K562 treated with DMSO at 1 percent for 24 hours (cell line): ENCODE measurements around the gene ZCWPW2. TPM values are rescaled to one million over a fixed set of nuclear protein-coding genes. Genes with fewer than 3 reads are reported as not detected.

ENCODE experiments used
- total RNA-seq: library from RNA; unstranded; fragments of 300-600 nt; gene quantifications from 2 replicates; pipeline ENCODE4 v1.2.3, GENCODE V29; 2022; ENCODE audit warnings: low read depth; ENCODE audit not compliant: insufficient read depth

Gene ZCWPW2, protein sequence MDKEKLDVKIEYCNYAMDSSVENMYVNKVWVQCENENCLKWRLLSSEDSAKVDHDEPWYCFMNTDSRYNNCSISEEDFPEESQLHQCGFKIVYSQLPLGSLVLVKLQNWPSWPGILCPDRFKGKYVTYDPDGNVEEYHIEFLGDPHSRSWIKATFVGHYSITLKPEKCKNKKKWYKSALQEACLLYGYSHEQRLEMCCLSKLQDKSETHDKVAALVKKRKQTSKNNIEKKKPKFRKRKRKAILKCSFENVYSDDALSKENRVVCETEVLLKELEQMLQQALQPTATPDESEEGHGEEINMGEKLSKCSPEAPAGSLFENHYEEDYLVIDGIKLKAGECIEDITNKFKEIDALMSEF
- total RNA-seq = not detected in 2 replicates

DNA sequence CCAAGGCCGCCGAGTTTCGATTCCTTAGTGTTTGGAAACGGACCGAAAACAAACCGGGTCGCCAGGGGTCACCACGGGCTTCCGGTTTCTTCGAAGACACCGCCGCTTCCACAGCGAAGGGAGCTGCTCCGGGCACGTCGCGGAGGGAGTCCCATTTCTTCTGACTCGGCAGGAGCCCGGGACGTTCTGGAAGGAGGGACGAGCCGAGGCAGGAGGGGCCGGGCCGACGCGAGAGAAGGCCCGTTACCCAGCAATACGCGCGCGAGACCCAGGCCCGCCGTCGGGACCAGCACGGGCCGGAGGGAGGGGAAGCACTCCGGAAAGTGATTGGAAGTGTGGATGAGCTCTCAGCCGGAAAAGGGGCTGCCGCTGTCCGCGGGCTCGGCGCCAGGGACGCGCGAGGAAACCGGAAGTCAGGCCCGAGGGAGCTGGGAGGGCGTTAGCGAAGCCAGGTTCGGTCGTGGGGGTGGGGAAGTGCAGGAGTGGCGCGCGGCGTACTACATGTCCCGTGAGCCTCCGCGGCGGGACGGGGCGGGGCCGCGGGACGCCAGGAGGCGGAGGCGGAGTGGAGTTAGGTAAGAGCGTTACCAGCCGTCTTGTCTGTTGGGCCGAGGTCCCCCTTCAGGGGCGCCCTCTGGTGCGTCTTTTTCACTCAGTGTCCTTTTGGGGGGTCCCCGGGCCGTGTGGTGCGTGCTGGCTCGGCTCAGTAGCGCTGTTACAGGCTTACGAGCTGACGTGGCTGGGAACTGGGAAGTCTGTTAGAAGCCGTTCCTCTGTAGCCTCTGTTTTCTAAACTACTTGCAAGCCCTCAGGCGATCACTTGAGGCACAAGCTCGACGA lies at the start of gene ZCWPW2, which contains the start of gene AZI2:
ZCWPW2 (plus strand) TSS at position 93 of the 840 bp plus-strand sequence. CDS start 64,348 bp downstream, outside the sequence.
AZI2 (minus strand) TSS at position 196 of the 840 bp plus-strand sequence. CDS start 8,207 bp downstream, outside the sequence.

Other genes starting within 250 kb of the ZCWPW2 start
- gene CMC1, start 107.1 kb upstream of the ZCWPW2 start, total RNA-seq = 46.0 TPM in 2 replicates
- gene AZI2, start 103 bp downstream of the ZCWPW2 start, total RNA-seq = 32.4 and 40.8 TPM in 2 replicates